C4-2B (cell line): ENCODE results near the gene SCFD2.

Source experiments
- H3K27ac ChIP-seq: fragments of 450-650 bp; 2 replicates; pipeline ENCODE4 v1.5.1; 2017
- CTCF ChIP-seq: fragments of 450-650 bp; conservative IDR thresholded peaks from 2 replicates; pipeline ENCODE4 v1.5.1; 2017; ENCODE audit warnings: mild to moderate bottlenecking
- ZFX ChIP-seq: fragments of 450-650 bp; IDR thresholded peaks from 2 replicates; pipeline ENCODE4 v1.6.1; 2017

SCFD2 gene

GRCh38 chr4:52864793-52865192 is 501.1 kb downstream of the SCFD2 start:
- TF ChIP-seq CTCF (no peak), ZFX (no peak)
- H3K27ac ChIP-seq, result no peak overlapping the region

- TF ChIP-seq ZFX (no peak), CTCF (no peak)
- H3K27ac ChIP-seq, result no peak overlapping the region
These were observed 502.5 kb downstream of the SCFD2 start for GRCh38 chr4:52863324-52863723.

- peak overlapping the region; percentile 65 for H3K27ac ChIP-seq
- TF ChIP-seq CTCF, result no peak
- no peak for TF ChIP-seq ZFX
These were observed 503.2 kb downstream of the SCFD2 start for GRCh38 chr4:52862639-52863161.

GRCh38 chr4:52861879-52862616 is 503.8 kb downstream of the SCFD2 start, which contains the start of gene RASL11B:
TSS of gene RASL11B (plus strand) at chr4:52862317. CDS start at chr4:52862508, 191 bp downstream.
- peak within 1 kb of the TSS; percentile 65 for H3K27ac ChIP-seq
- TF ChIP-seq CTCF (peak; percentile 26), ZFX (no peak)

- TF ChIP-seq ZFX (no peak), CTCF (no peak)
- peak overlapping the region; percentile 65 for H3K27ac ChIP-seq
These were observed 504.6 kb downstream of the SCFD2 start for GRCh38 chr4:52861171-52861823.

- TF ChIP-seq ZFX, result no peak
- TF ChIP-seq CTCF, result no peak
- H3K27ac ChIP-seq, result no peak overlapping the region
These were observed 505.5 kb downstream of the SCFD2 start for GRCh38 chr4:52860361-52860760.

- no peak overlapping the region for H3K27ac ChIP-seq
- TF ChIP-seq ZFX (no peak), CTCF (no peak)
These were observed 509.1 kb downstream of the SCFD2 start for GRCh38 chr4:52856801-52857200.
